Glutamatergic neuron (in vitro differentiated cells): ENCODE measurements around the gene PDLIM7. TPM values are rescaled to one million over a fixed set of nuclear protein-coding genes. Genes with fewer than 3 reads are reported as not detected.

Source experiments
- DNase-seq: peaks from one replicate; pipeline ENCODE4 v3.0.0; 2022
- H3K27ac Mint-ChIP-seq: one replicate; pipeline ENCODE4 v1.8.0; 2020; ENCODE audit warnings: mild to moderate bottlenecking, mixed read lengths, inconsistent platforms; ENCODE audit not compliant: unreplicated experiment
- H3K27me3 Mint-ChIP-seq: one replicate; pipeline ENCODE4 v1.8.0; 2020; ENCODE audit warnings: mild to moderate bottlenecking, moderate library complexity, mixed read lengths, inconsistent platforms; ENCODE audit not compliant: unreplicated experiment
- H3K36me3 Mint-ChIP-seq: one replicate; pipeline ENCODE4 v1.8.0; 2020; ENCODE audit warnings: mild to moderate bottlenecking, mixed read lengths, inconsistent platforms; ENCODE audit not compliant: unreplicated experiment
- H3K4me1 Mint-ChIP-seq: one replicate; pipeline ENCODE4 v1.8.0; 2020; ENCODE audit warnings: mild to moderate bottlenecking, low read depth, mixed read lengths, inconsistent platforms; ENCODE audit not compliant: unreplicated experiment
- H3K4me3 Mint-ChIP-seq: one replicate; pipeline ENCODE4 v1.8.0; 2020; ENCODE audit warnings: mild to moderate bottlenecking, mixed read lengths, inconsistent platforms; ENCODE audit not compliant: unreplicated experiment
- H3K9me3 Mint-ChIP-seq: one replicate; pipeline ENCODE4 v1.8.0; 2020; ENCODE audit warnings: mild to moderate bottlenecking, moderate library complexity, mixed read lengths, inconsistent platforms; ENCODE audit not compliant: unreplicated experiment
- total RNA-seq: library from RNA; stranded (reverse); fragmentation: NEBNext Ultra II Directional; extraction: Animal tissue kit (Norgen Biotek cat#: 25700); gene quantifications from one replicate; pipeline ENCODE4 v1.2.1, GENCODE V29; 2021; ENCODE audit not compliant: unreplicated experiment
- TF ChIP-seq, protein P1 (sequence below): fragments of 200-600 bp; sonication (generic); IDR thresholded peaks from one replicate; pipeline ENCODE4 v1.5.0; 2021; ENCODE audit not compliant: partially characterized antibody, unreplicated experiment

PDLIM7 gene
- total RNA-seq, 1 donor from 2014 or later = 430 TPM

DNA sequence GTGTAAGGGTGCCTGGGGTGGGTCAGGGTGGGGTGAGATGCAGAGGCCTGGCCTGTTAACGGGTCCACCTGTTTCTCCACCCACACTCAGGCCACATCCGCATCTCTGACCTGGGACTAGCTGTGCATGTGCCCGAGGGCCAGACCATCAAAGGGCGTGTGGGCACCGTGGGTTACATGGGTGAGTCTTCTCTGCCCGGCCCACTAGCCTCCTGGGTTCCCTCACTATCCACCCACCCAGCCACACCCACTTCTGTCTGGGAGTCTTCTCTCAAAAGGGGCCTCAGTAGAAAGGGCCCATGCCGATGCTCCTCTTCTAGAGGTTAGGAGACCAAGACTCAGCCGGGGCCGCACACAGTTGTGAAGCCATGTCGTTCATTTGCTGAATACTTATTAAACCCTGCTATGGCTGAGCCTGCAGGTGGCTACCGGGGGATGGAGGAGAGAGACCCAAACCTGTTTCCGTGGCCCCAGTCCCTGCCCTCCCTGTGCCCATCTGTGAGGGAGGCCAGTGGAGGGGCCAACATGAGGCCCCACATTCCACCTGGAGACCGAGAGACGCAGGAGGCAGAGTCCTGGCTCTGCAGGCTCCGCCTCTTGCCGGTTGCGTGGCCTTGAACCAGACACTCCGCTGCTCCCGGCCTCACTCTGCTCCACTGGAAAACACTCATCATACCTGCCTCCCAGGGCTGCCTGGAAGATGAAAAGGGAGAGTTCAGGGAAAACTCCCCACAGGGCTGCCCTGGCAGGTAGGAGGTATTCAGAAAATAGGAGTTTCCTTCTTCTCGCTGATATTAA is 62.3 kb downstream of the PDLIM7 start:
- H3K4me3 Mint-ChIP-seq = no peak overlapping the region
- H3K4me1 Mint-ChIP-seq = no peaks in the 10 kb centered on the region
- TF ChIP-seq, protein P1, sequence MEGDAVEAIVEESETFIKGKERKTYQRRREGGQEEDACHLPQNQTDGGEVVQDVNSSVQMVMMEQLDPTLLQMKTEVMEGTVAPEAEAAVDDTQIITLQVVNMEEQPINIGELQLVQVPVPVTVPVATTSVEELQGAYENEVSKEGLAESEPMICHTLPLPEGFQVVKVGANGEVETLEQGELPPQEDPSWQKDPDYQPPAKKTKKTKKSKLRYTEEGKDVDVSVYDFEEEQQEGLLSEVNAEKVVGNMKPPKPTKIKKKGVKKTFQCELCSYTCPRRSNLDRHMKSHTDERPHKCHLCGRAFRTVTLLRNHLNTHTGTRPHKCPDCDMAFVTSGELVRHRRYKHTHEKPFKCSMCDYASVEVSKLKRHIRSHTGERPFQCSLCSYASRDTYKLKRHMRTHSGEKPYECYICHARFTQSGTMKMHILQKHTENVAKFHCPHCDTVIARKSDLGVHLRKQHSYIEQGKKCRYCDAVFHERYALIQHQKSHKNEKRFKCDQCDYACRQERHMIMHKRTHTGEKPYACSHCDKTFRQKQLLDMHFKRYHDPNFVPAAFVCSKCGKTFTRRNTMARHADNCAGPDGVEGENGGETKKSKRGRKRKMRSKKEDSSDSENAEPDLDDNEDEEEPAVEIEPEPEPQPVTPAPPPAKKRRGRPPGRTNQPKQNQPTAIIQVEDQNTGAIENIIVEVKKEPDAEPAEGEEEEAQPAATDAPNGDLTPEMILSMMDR = no peak
- H3K27ac Mint-ChIP-seq = no peak overlapping the region
- no peak for DNase-seq
- H3K36me3 Mint-ChIP-seq = peaks cover 5% of the 10 kb centered on the region
- peaks cover 5% of the 10 kb centered on the region for H3K9me3 Mint-ChIP-seq
- H3K27me3 Mint-ChIP-seq = peaks cover 4% of the 10 kb centered on the region

DNA sequence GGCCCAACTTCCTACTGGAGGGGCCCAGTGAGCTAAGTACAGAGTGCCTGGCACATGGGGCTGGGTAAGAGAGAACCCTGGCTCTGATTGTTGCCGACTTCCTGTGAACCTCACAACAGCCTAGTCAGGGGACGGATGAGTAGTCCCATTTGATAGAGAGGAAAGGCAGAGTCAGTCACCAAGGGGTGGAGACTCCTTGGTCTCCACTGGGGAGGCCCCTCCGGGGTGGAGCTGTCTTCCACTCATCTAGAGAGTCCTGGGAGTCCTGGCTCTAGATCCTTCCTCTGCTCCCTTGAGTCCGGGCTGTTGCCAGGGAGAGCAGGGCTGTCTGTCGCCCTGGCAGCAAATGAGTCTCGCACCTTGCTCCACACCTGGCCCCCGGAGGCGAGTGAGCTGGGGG is 63.0 kb downstream of the PDLIM7 start:
- TF ChIP-seq, protein P1 = no peak
- Mint-ChIP-seq H3K4me1 (no peaks in the 10 kb centered on the region), H3K4me3 (no peak overlapping the region), H3K36me3 (peaks cover under 1% of the 10 kb centered on the region), H3K27me3 (peaks cover 5% of the 10 kb centered on the region), H3K9me3 (no peaks in the 10 kb centered on the region), H3K27ac (no peak overlapping the region)
- DNase-seq = no peak

DNA sequence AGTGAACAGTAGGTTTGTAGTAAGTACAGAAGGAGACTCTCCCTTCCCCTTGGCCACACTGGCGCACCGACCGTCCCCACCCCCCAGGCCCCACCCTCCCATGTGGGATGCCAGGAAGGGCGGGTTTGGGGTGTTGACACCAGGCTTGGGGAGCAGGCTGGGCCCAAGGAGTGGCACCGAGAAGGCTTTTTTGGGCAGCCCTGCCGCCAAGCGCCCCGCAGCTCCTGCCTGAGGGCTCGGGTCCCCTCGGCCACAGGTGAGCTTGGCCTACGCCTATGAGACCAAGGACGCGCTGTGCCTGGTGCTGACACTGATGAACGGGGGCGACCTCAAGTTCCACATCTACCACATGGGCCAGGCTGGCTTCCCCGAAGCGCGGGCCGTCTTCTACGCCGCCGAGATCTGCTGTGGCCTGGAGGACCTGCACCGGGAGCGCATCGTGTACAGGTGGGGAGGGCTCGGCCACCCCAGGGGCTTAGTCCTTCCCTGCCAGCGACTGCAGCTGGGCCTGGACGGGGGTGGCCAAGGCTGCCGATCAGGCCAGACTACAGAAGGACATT is 63.7 kb downstream of the PDLIM7 start:
- no peak for DNase-seq
- peaks cover 7% of the 10 kb centered on the region for H3K27me3 Mint-ChIP-seq
- H3K27ac Mint-ChIP-seq = no peak overlapping the region
- no peaks in the 10 kb centered on the region for H3K36me3 Mint-ChIP-seq
- TF ChIP-seq, protein P1 = no peak
- H3K4me1 Mint-ChIP-seq = peaks cover 3% of the 10 kb centered on the region
- no peaks in the 10 kb centered on the region for H3K9me3 Mint-ChIP-seq
- no peak overlapping the region for H3K4me3 Mint-ChIP-seq

Other genes starting within 250 kb of the PDLIM7 start
- 13.5 TPM for gene RAB24, start 193.9 kb downstream of the PDLIM7 start, total RNA-seq
- 88.2 TPM for gene PRELID1, start 193.8 kb downstream of the PDLIM7 start, total RNA-seq
- gene MXD3, start 185.7 kb downstream of the PDLIM7 start, total RNA-seq = 17.3 TPM
- 75.6 TPM for gene LMAN2, start 145.9 kb downstream of the PDLIM7 start, total RNA-seq
- gene RGS14, start 139.7 kb downstream of the PDLIM7 start, total RNA-seq = 15.9 TPM
- not detected for gene SLC34A1, start 113.2 kb downstream of the PDLIM7 start, total RNA-seq
- gene PFN3, start 96.9 kb downstream of the PDLIM7 start, total RNA-seq = not detected
- gene F12, start 88.0 kb downstream of the PDLIM7 start, total RNA-seq = 5.4 TPM
- gene GRK6, start 70.9 kb downstream of the PDLIM7 start, total RNA-seq = 43.9 TPM
- 4.1 TPM for gene PRR7, start 50.8 kb downstream of the PDLIM7 start, total RNA-seq
- 1,261 TPM for gene DBN1, start 24.0 kb downstream of the PDLIM7 start, total RNA-seq
- 29.2 TPM for gene DOK3, start 12.2 kb upstream of the PDLIM7 start, total RNA-seq
- 125 TPM for gene DDX41, start 19.4 kb upstream of the PDLIM7 start, total RNA-seq
- gene FAM193B, start 57.0 kb upstream of the PDLIM7 start, total RNA-seq = 227 TPM
- gene TMED9, start 94.6 kb upstream of the PDLIM7 start, total RNA-seq = 94.6 TPM
- gene B4GALT7, start 102.5 kb upstream of the PDLIM7 start, total RNA-seq = 29.3 TPM